Kidney (tissue), 22 donors: ENCODE data around the gene CD177. TPM values are rescaled to one million over a fixed set of nuclear protein-coding genes. Genes with fewer than 3 reads are reported as not detected.

Experiments
- DNase-seq, 5 donors: peaks; one replicate each; pipeline ENCODE4 v3.0.0-alpha.2; 2013 to 2020
- FAIRE-seq: peaks from 2 replicates; lab custom pipeline; 2012; peaks lifted over from hg19 to GRCh38; lab: Jason Lieb, UNC
- H3K27ac ChIP-seq, 2 donors: one replicate each; pipeline ENCODE4 v1.7.0; 2013; ENCODE audit warnings: low read depth in 2 of 2, low read length in 2 of 2, inconsistent platforms in 1 of 2
- H3K27me3 ChIP-seq: one replicate; pipeline ENCODE4 v1.7.1; 2013; ENCODE audit warnings: low read length, inconsistent platforms; ENCODE audit not compliant: control insufficient read depth, insufficient read depth
- H3K36me3 ChIP-seq, 3 donors: one replicate each; pipeline versions ENCODE4 v1.7.0 to v1.7.1; 2013; ENCODE audit warnings: low read length in 3 of 3, control low read depth in 1 of 3, inconsistent platforms in 1 of 3; ENCODE audit not compliant: insufficient read depth in 3 of 3, control insufficient read depth in 2 of 3
- H3K4me1 ChIP-seq, 3 donors: one replicate each; pipeline versions ENCODE4 v1.7.0 to v1.7.1; 2013; ENCODE audit warnings: low read length in 3 of 3, inconsistent platforms in 1 of 3, low read depth in 1 of 3; ENCODE audit not compliant: control insufficient read depth in 2 of 3, insufficient read depth in 2 of 3
- H3K4me3 ChIP-seq, 3 donors: one replicate each; pipeline versions ENCODE4 v1.7.0 to v1.8.1; 2013; ENCODE audit warnings: low read length in 3 of 3, control low read depth in 1 of 3, inconsistent platforms in 1 of 3
- H3K9ac ChIP-seq, 3 donors: one replicate each; pipeline versions ENCODE4 v1.7.0 to v1.7.1; 2013; ENCODE audit warnings: low read length in 3 of 3, control low read depth in 1 of 3, inconsistent platforms in 1 of 3
- H3K9me3 ChIP-seq, 3 donors: one replicate each; pipeline versions ENCODE4 v1.7.0 to v1.7.1; 2013; ENCODE audit warnings: low read length in 3 of 3, control low read depth in 1 of 3, inconsistent platforms in 1 of 3; ENCODE audit not compliant: control insufficient read depth in 2 of 3, insufficient read depth in 1 of 3
- CTCF ChIP-seq: IDR thresholded peaks from 3 replicates; pipeline ENCODE4 v1.5.1; 2012; ENCODE audit warnings: mild to moderate bottlenecking, moderate library complexity, borderline replicate concordance; ENCODE audit not compliant: insufficient read depth; ENCODE audit errors: extremely low read depth
- intact Hi-C: fragments of 100-400 bp; cut with DNase I; formaldehyde crosslinking; loops from one replicate; pipeline ENCODE4 v1.11.1; 2022
- long read RNA-seq, 10 donors: library from polyadenylated mRNA in 1 of 10; unstranded in 1 of 10; transcript quantifications; one replicate each; pipeline ENCODE4 v2.0.0 and lab custom pipeline, GENCODE V29; 2021 to 2026
- polyA plus RNA-seq: library from polyadenylated mRNA; stranded (reverse); fragments of 350-450 nt; fragmentation: Illumina TruSeq; extraction: RNeasy Lipid Tissue Mini Kit (QIAGEN cat#74804); gene quantifications from one replicate; pipeline ENCODE4 v1.2.3, GENCODE V29; 2014; ENCODE audit warnings: low read depth, low replicate concordance; ENCODE audit not compliant: insufficient read depth
- total RNA-seq: library from RNA; stranded (reverse); fragmentation: NEBNext Ultra II Directional; extraction: Animal tissue kit (Norgen Biotek cat#: 25700); gene quantifications from one replicate; pipeline ENCODE4 v1.2.1, GENCODE V29; 2021
- donor health status: control.
- donor health status: control.
- donor health status: control.
- donor health status: control.
- donor health status: control.
- donor health status: DM: yes; HTN: yes; CAD: no.
- donor health status: Normal renal cell carcinoma (clear cell type).

The CD177 gene
- total RNA-seq (0.66 TPM), polyA plus RNA-seq (0.17 TPM)
- long read RNA-seq, donor 1: 0 reads
- long read RNA-seq, donor 2: 0 reads
- long read RNA-seq, donor 3: 0 reads
- long read RNA-seq, donor 4: 0 reads
- long read RNA-seq, donor 5: 0 reads
- long read RNA-seq, donor 6: 0 reads
- long read RNA-seq, donor 7: 0 reads
- long read RNA-seq, donor 8: 0 reads
- long read RNA-seq, donor 9: 0 reads
- long read RNA-seq, donor 10: 0 reads

- TF ChIP-seq CTCF: no peak
- H3K4me3 ChIP-seq: no peak within 1 kb of the TSS
- H3K27me3 ChIP-seq: no peaks in the 10 kb centered on the region
- no peaks in the 10 kb centered on the region for H3K4me1 ChIP-seq
- no peak within 1 kb of the TSS for H3K9ac ChIP-seq
- intact Hi-C loops: no loop called here
- H3K27ac ChIP-seq: no peak within 1 kb of the TSS
- H3K36me3 ChIP-seq: no peaks in the 10 kb centered on the region
- FAIRE-seq: no peak
- no peak for DNase-seq
- no peaks in the 10 kb centered on the region for H3K9me3 ChIP-seq
These were observed at the start of gene CD177 for GRCh38 chr19:43353606-43354304. TSS of gene CD177 (plus strand) at chr19:43353686. CDS start at chr19:43353715, 29 bp downstream.

DNA sequence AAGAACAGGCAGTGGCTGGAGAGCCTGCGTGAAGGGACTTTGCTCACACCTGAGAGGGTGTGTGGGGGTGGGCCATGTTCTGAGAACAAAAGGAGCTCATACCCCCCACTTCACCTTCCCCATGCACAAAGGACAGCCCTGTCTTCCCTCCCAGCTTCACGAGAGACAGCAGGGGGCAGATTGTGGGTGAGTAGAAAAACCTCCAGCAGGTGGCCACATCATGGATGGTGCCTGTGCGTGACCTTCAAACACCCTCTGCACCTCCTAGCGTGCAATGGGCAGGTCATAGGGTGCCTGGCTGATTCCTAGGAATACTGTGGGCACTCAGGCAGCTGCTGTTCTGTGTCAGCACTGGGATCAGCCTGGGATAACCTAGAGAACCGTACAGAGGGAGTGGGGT lies 47.8 kb upstream of the CD177 start:
- Histone ChIP-seq H3K36me3 (no peaks in the 10 kb centered on the region), H3K9me3 (no peaks in the 10 kb centered on the region), H3K27me3 (no peaks in the 10 kb centered on the region), H3K9ac (no peak overlapping the region), H3K27ac (no peak overlapping the region), H3K4me1 (no peaks in the 10 kb centered on the region), H3K4me3 (no peak overlapping the region)
- TF ChIP-seq CTCF: no peak
- FAIRE-seq (no peak), DNase-seq (no peak)
- intact Hi-C loops: no loop called here

GRCh38 chr19:43306097-43306496 lies 47.4 kb upstream of the CD177 start:
- Histone ChIP-seq H3K9ac (no peak overlapping the region), H3K27ac (no peak overlapping the region), H3K36me3 (no peaks in the 10 kb centered on the region), H3K4me1 (no peaks in the 10 kb centered on the region), H3K4me3 (no peak overlapping the region), H3K9me3 (no peaks in the 10 kb centered on the region), H3K27me3 (no peaks in the 10 kb centered on the region)
- no peak for DNase-seq
- no peak for TF ChIP-seq CTCF
- intact Hi-C loops: no loop called here
- no peak for FAIRE-seq
